ENCODE measurements around the gene PICK1.
A peak's percentile ranks its signal among the peaks of the same experiment; 100 is the strongest.

Gene PICK1

DNA sequence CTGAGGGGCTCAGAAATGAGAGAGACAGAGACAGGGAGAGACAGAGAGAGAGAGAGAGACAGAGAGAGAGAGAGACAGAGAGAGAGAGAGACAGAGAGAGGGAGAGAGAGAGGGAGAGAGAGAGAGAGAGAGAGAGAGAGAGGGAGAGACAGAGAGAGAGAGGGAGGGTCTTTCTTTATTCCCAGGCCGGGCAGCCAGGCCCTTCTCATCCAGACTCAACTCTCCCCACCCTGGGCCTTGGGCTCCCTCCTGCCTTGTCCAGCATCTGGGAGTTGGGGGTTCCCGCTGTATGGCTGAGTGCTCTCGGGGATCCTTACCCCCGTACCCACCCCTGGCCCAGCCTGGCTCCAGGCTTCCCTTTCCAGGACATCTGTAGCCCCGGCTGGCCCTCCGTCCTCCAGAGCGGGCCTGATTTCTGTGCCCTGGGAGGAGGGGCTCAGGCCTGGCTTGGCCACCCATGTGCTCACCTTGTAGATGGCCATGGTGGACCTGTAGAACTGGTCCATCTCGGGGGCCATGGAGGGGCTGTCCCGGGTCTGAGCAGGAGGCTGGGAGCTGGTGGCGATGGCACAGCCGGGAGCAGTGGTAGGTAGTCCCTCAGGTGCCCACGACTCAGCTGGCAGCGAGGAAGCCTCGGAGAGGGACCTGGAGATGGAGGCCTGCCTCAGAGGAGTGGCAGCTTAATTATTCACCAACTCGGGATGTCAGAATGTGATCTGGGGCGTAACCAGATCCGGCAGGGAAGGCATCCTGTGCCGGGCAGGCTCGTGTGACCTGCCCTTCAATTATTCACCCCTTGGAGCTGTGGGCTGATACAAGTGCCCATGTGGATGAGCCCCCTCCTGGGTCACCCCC is 53.0 kb downstream of the PICK1 start, which contains the start of gene BAIAP2L2:
BAIAP2L2 (minus strand) TSS at position 677 of the 855 bp plus-strand sequence; CDS start at position 518, 159 bp downstream.
- peak; percentile 95 for TF ChIP-seq ZNF596 (tag by site-specific recombination; IDR thresholded peaks at IDR 0.05)
- no peak for TF ChIP-seq ZNF544 (tag by site-specific recombination; IDR thresholded peaks at IDR 0.05)
- Histone ChIP-seq H3K27ac (ENCODE audit: extremely low read depth, low read depth, low read length) (no peak within 1 kb of the TSS), H3K4me1 (ENCODE audit: control insufficient read depth, insufficient read depth, low read length) (no peaks in the 10 kb centered on the region; the same call in 1 of the 2 replicates), H3K9me3 (ENCODE audit: control insufficient read depth, insufficient read depth, low read depth, low read length) (no peaks in the 10 kb centered on the region), H3K36me3 (ENCODE audit: control insufficient read depth in 2 of 2, insufficient read depth in 1 of 2, low read length in 2 of 2) (peaks cover 0 to 11% of the 10 kb centered on the region in 2 experiments; a peak in 1 of 3 replicates), H3K4me3 (ENCODE audit: low read depth, low read length) (no peak within 1 kb of the TSS)
- ChIA-PET POLR2A (interaction anchor here (0.6 to 1.1 kb wide), 2 partner anchors 10 to 222 kb away, joined by 3 read pairs; no protein-coding TSS in a partner anchor), CTCF (interaction anchor here (0.7 to 2.9 kb wide), 4 partner anchors 10 to 120 kb away, joined by 3 to 12 read pairs (median 4); no protein-coding TSS in a partner anchor)

DNA sequence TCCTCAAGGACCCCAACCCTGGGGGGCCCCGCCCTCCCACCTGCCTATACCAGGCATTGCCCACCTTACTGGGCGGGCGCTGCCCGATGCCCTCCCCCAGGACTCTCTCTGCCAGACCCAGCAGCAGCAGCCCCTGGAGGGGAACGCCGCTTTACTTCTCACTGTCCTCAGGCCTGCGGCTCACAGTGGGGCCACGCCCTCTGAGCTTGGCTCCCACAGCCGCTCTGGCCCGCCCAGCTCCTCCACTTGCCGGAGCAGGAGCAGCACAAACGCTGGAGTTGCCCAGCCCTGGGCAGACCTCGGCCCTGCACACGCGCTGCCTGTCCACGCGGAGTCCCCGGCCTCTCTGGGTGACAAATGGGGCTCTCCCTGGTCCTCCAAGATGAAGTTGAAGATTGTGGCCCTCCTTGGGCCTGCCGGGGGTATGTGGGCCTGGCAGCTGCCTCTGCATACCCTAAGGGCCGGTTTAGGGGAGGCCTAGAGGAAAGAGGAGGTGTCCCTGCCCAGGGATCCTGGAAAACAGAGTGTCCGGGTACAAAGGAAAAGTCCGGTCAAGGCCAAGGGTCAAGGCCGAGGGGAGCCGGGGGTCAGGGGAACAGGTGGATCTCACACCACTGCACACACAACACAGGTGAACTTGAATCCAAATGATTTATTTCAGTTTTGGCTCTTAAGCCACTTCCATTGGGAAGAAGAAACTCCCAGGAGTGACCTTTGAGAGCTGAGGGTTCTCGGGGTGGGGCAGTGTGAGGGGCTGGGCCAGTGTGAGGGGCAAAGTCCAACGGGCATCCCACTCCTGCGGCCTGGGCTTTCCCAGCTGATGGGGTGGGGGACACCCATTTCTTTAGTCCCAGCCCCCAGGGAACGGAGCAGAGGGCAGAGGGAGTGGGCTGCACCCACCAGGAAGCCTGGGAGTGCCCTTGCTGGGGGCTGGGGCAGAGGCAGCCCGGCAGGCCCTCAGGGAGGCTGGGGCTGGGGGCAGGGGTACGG is 54.0 kb downstream of the PICK1 start:
- no peaks in the 10 kb centered on the region for H3K9me3 ChIP-seq (ENCODE audit: control insufficient read depth, insufficient read depth, low read depth, low read length)
- H3K4me3 ChIP-seq (ENCODE audit: low read depth, low read length), result no peak overlapping the region
- ChIA-PET CTCF (interaction anchor here (0.6 to 4.5 kb wide), 8 partner anchors 11 to 240 kb away, joined by 3 to 29 read pairs (median 4); no protein-coding TSS in a partner anchor), POLR2A (interaction anchor here (0.6 kb wide), 2 partner anchors 115 to 221 kb away, joined by 3 read pairs; no protein-coding TSS in a partner anchor)
- no peak overlapping the region for H3K27ac ChIP-seq (ENCODE audit: extremely low read depth, low read depth, low read length)
- peaks cover 0 to 13% of the 10 kb centered on the region in 2 experiments; a peak in 1 of 3 replicates for H3K36me3 ChIP-seq (ENCODE audit: control insufficient read depth in 2 of 2, insufficient read depth in 1 of 2, low read length in 2 of 2)
- no peaks in the 10 kb centered on the region; the same call in 1 of the 2 replicates for H3K4me1 ChIP-seq (ENCODE audit: control insufficient read depth, insufficient read depth, low read length)
- TF ChIP-seq KLF9 (tag by site-specific recombination; IDR thresholded peaks at IDR 0.05; ENCODE audit: low read depth) (no peak), YY2 (tag by site-specific recombination; IDR thresholded peaks at IDR 0.05) (no peak), ZNF548 (tag by site-specific recombination; IDR thresholded peaks at IDR 0.05) (no peak), ZNF292 (tag by site-specific recombination; IDR thresholded peaks at IDR 0.05; ENCODE audit: borderline replicate concordance, low read depth) (no peak), OSR2 (tag by site-specific recombination; IDR thresholded peaks at IDR 0.05) (no peak), ZNF473 (tag by site-specific recombination; IDR thresholded peaks at IDR 0.05) (no peak), SP2 (tag by site-specific recombination; IDR thresholded peaks at IDR 0.05) (0 out of 2 replicates have a peak, but pooled peaks have one; percentile 36), ZNF394 (tag by site-specific recombination; IDR thresholded peaks at IDR 0.05; ENCODE audit: borderline replicate concordance) (peak; percentile 46; the same call in 1 of the 2 replicates), GLIS2 (tag by site-specific recombination; IDR thresholded peaks at IDR 0.05) (peak; percentile 19; the same call in 1 of the 2 replicates), ZNF596 (tag by site-specific recombination; IDR thresholded peaks at IDR 0.05) (no peak), ZNF16 (tag by site-specific recombination; IDR thresholded peaks at IDR 0.05; ENCODE audit: low read depth) (no peak), ZNF354C (tag by site-specific recombination; IDR thresholded peaks at IDR 0.05; ENCODE audit: borderline replicate concordance, low read depth) (no peak), KLF1 (tag by site-specific recombination; IDR thresholded peaks at IDR 0.05) (peak; percentile 67), TRIM28 (IDR thresholded peaks at IDR 0.05; ENCODE audit: borderline replicate concordance, low read length) (no peak), KLF16 (tag by site-specific recombination; IDR thresholded peaks at IDR 0.05) (no peak), ZNF777 (tag by site-specific recombination; IDR thresholded peaks at IDR 0.05; ENCODE audit: borderline replicate concordance) (no peak), ZNF112 (tag by site-specific recombination; IDR thresholded peaks at IDR 0.05) (no peak), ZNF514 (tag by site-specific recombination; IDR thresholded peaks at IDR 0.05) (no peak), ZNF529 (tag by site-specific recombination; IDR thresholded peaks at IDR 0.05; ENCODE audit: insufficient replicate concordance) (no peak), SP3 (tag by site-specific recombination; IDR thresholded peaks at IDR 0.05) (no peak), MEIS1 (CRISPR knock-in tag; IDR thresholded peaks at IDR 0.05; ENCODE audit: borderline replicate concordance) (no peak), ZNF133 (tag by site-specific recombination; IDR thresholded peaks at IDR 0.05) (no peak)
- TF ChIP-seq, protein P1, sequence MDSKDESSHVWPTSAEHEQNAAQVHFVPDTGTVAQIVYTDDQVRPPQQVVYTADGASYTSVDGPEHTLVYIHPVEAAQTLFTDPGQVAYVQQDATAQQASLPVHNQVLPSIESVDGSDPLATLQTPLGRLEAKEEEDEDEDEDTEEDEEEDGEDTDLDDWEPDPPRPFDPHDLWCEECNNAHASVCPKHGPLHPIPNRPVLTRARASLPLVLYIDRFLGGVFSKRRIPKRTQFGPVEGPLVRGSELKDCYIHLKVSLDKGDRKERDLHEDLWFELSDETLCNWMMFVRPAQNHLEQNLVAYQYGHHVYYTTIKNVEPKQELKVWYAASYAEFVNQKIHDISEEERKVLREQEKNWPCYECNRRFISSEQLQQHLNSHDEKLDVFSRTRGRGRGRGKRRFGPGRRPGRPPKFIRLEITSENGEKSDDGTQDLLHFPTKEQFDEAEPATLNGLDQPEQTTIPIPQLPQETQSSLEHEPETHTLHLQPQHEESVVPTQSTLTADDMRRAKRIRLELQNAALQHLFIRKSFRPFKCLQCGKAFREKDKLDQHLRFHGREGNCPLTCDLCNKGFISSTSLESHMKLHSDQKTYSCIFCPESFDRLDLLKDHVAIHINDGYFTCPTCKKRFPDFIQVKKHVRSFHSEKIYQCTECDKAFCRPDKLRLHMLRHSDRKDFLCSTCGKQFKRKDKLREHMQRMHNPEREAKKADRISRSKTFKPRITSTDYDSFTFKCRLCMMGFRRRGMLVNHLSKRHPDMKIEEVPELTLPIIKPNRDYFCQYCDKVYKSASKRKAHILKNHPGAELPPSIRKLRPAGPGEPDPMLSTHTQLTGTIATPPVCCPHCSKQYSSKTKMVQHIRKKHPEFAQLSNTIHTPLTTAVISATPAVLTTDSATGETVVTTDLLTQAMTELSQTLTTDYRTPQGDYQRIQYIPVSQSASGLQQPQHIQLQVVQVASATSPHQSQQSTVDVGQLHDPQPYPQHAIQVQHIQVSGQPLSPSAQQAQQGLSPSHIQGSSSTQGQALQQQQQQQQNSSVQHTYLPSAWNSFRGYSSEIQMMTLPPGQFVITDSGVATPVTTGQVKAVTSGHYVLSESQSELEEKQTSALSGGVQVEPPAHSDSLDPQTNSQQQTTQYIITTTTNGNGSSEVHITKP (tag by site-specific recombination; IDR thresholded peaks at IDR 0.05), result no peak
- TF ChIP-seq, protein P2, sequence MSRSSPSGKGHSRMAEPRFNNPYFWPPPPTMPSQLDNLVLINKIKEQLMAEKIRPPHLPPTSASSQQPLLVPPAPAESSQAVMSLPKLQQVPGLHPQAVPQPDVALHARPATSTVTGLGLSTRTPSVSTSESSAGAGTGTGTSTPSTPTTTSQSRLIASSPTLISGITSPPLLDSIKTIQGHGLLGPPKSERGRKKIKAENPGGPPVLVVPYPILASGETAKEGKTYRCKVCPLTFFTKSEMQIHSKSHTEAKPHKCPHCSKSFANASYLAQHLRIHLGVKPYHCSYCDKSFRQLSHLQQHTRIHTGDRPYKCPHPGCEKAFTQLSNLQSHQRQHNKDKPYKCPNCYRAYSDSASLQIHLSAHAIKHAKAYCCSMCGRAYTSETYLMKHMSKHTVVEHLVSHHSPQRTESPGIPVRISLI (tag by site-specific recombination; IDR thresholded peaks at IDR 0.05), result no peak
